Neural cell (in vitro differentiated cells): ENCODE results near the gene RERE. TPM values are rescaled to one million over a fixed set of nuclear protein-coding genes. Genes with fewer than 3 reads are reported as not detected.
A peak's percentile ranks its signal among the peaks of the same experiment; 100 is the strongest.

Experiments used
- H2AFZ ChIP-seq: fragments of 200-600, 300-800 bp; sonication (generic), shearing (Covaris generic); 2 replicates; pipeline ENCODE4 v1.6.0; 2014; ENCODE audit warnings: low read depth, mild to moderate bottlenecking, antibody characterized with exemption, low read length, moderate library complexity
- H3F3A ChIP-seq: fragments of 200-600 bp; shearing (Covaris generic); 2 replicates; pipeline ENCODE4 v1.6.1; 2016; ENCODE audit warnings: mild to moderate bottlenecking, moderate library complexity, mixed read lengths, antibody characterized with exemption, low read length; ENCODE audit not compliant: insufficient read depth, poor library complexity, severe bottlenecking
- H3K27ac ChIP-seq: fragments of 200-600, 300-800 bp; sonication (generic), shearing (Covaris generic); 2 replicates; pipeline ENCODE4 v1.5.1; 2014; ENCODE audit warnings: mild to moderate bottlenecking, low read length, moderate library complexity
- H3K27me3 ChIP-seq: fragments of 300-800, 200-600 bp; sonication (generic), shearing (Covaris generic); 2 replicates; pipeline ENCODE4 v1.6.0; 2014; ENCODE audit warnings: mild to moderate bottlenecking, low read depth, low read length, moderate library complexity; ENCODE audit not compliant: insufficient read depth
- H3K36me3 ChIP-seq: fragments of 300-800, 200-600 bp; sonication (generic), shearing (Covaris generic); 2 replicates; pipeline ENCODE4 v1.5.1; 2014; ENCODE audit warnings: mild to moderate bottlenecking, antibody characterized with exemption, low read length, moderate library complexity; ENCODE audit not compliant: insufficient read depth
- H3K4me2 ChIP-seq: fragments of 300-800, 200-600 bp; sonication (generic), shearing (Covaris generic); 2 replicates; pipeline ENCODE4 v1.6.0; 2014; ENCODE audit warnings: mild to moderate bottlenecking, low read length
- H3K4me3 ChIP-seq: fragments of 300-800, 200-600 bp; sonication (generic), shearing (Covaris generic); 2 replicates; pipeline ENCODE4 v1.5.1; 2014; ENCODE audit warnings: mild to moderate bottlenecking, low read length, moderate library complexity
- H3K79me2 ChIP-seq: fragments of 200-600 bp; shearing (Covaris generic); replicated peaks from 2 replicates; pipeline ENCODE4 v1.6.0; 2014; ENCODE audit warnings: mild to moderate bottlenecking, low read length, moderate library complexity; ENCODE audit not compliant: insufficient read depth
- H3K9ac ChIP-seq: fragments of 300-800, 200-600 bp; sonication (generic), shearing (Covaris generic); 2 replicates; pipeline ENCODE4 v1.6.1; 2016; ENCODE audit warnings: mild to moderate bottlenecking, low read length, mixed read lengths
- H3K9me2 ChIP-seq: fragments of 200-600 bp; shearing (Covaris generic); 2 replicates; pipeline ENCODE4 v1.6.1; 2016; ENCODE audit warnings: mild to moderate bottlenecking, low read length, mixed read lengths; ENCODE audit not compliant: insufficient read depth
- H3K9me3 ChIP-seq: fragments of 200-600, 300-800 bp; sonication (generic), shearing (Covaris generic); 2 replicates; pipeline ENCODE4 v1.6.1; 2016; ENCODE audit warnings: mild to moderate bottlenecking, mixed run types, low read length, moderate library complexity, mixed read lengths
- H4K20me1 ChIP-seq: fragments of 200-600 bp; shearing (Covaris generic); 2 replicates; pipeline ENCODE4 v1.6.1; 2016; ENCODE audit warnings: mild to moderate bottlenecking, mixed run types; ENCODE audit not compliant: insufficient read depth
- CTCF ChIP-seq: fragments of 450-650 bp; IDR thresholded peaks from 2 replicates; pipeline ENCODE4 v1.5.1; 2014; ENCODE audit warnings: antibody characterized with exemption, mild to moderate bottlenecking, moderate library complexity; ENCODE audit not compliant: poor library complexity, severe bottlenecking
- EP300 ChIP-seq: fragments of 450-650 bp; conservative IDR thresholded peaks from 2 replicates; pipeline ENCODE4 v1.6.1; 2014; ENCODE audit warnings: antibody characterized with exemption, mild to moderate bottlenecking, moderate library complexity; ENCODE audit not compliant: poor library complexity, severe bottlenecking
- EZH2 ChIP-seq: fragments of 200-600, 300-800 bp; shearing (Covaris generic), sonication (generic); IDR thresholded peaks from 2 replicates; pipeline ENCODE4 v1.6.1; 2014; ENCODE audit warnings: antibody characterized with exemption, low read length, borderline replicate concordance, mild to moderate bottlenecking; ENCODE audit not compliant: insufficient read depth, poor library complexity, severe bottlenecking
- MXI1 ChIP-seq: fragments of 450-650 bp; conservative IDR thresholded peaks from 2 replicates; pipeline ENCODE4 v1.6.1; 2014; ENCODE audit warnings: antibody characterized with exemption, mild to moderate bottlenecking; ENCODE audit not compliant: poor library complexity, severe bottlenecking
- POLR2AphosphoS5 ChIP-seq: IDR thresholded peaks from 2 replicates; pipeline ENCODE4 v1.6.1; 2012
- RAD21 ChIP-seq: fragments of 450-650 bp; conservative IDR thresholded peaks from 2 replicates; pipeline ENCODE4 v1.6.1; 2014; ENCODE audit warnings: antibody characterized with exemption, mild to moderate bottlenecking, moderate library complexity
- REST ChIP-seq: IDR thresholded peaks from 2 replicates; pipeline ENCODE4 v1.6.1; 2012; ENCODE audit warnings: borderline replicate concordance
- SMC3 ChIP-seq: fragments of 450-650 bp; conservative IDR thresholded peaks from 2 replicates; pipeline ENCODE4 v1.6.1; 2014; ENCODE audit warnings: antibody characterized with exemption, mild to moderate bottlenecking, moderate library complexity; ENCODE audit not compliant: poor library complexity
- TAF1 ChIP-seq: IDR thresholded peaks from 2 replicates; pipeline ENCODE4 v1.6.1; 2012; ENCODE audit warnings: low read depth
- polyA plus RNA-seq: library from polyadenylated mRNA; depleted of rRNA; stranded (reverse); fragments of >200 nt; gene quantifications from 2 replicates; pipeline ENCODE4 v1.2.3, GENCODE V29; 2014

Gene RERE
- polyA plus RNA-seq, 1 donor from 2014 or later: 21.0 TPM

GRCh38 chr1:8518490-8518801, 299.0 kb downstream of the RERE start:
- TF ChIP-seq TAF1: no peak
- TF ChIP-seq CTCF: no peak
- no peak for TF ChIP-seq SMC3
- TF ChIP-seq REST: no peak
- TF ChIP-seq EZH2: no peak
- TF ChIP-seq POLR2AphosphoS5: no peak
- no peak for TF ChIP-seq EP300
- TF ChIP-seq MXI1: no peak
- TF ChIP-seq RAD21: no peak
- no peaks in the 10 kb centered on the region for H3K9me2 ChIP-seq
- H3K4me3 ChIP-seq: peak overlapping the region; percentile 39
- H3F3A ChIP-seq: no peaks in the 10 kb centered on the region
- no peaks in the 10 kb centered on the region for H3K9me3 ChIP-seq
- H3K9ac ChIP-seq: no peak overlapping the region
- H4K20me1 ChIP-seq: no peaks in the 10 kb centered on the region
- H3K27me3 ChIP-seq: no peaks in the 10 kb centered on the region
- peak overlapping the region; percentile 53 for H3K27ac ChIP-seq
- peaks cover 73% of the 10 kb centered on the region for H3K79me2 ChIP-seq
- H3K4me2 ChIP-seq: no peak overlapping the region
- H3K36me3 ChIP-seq: no peaks in the 10 kb centered on the region
- no peak overlapping the region for H2AFZ ChIP-seq

- Histone ChIP-seq H3K79me2 (peaks cover 67% of the 10 kb centered on the region), H2AFZ (no peak overlapping the region), H3K27me3 (no peaks in the 10 kb centered on the region), H3K4me3 (peak overlapping the region; percentile 39), H3K9ac (peak overlapping the region; percentile 13), H3K4me2 (peak overlapping the region; percentile 3), H3K27ac (peak overlapping the region; percentile 53), H4K20me1 (no peaks in the 10 kb centered on the region), H3F3A (no peaks in the 10 kb centered on the region), H3K9me2 (no peaks in the 10 kb centered on the region), H3K9me3 (no peaks in the 10 kb centered on the region), H3K36me3 (no peaks in the 10 kb centered on the region)
- TF ChIP-seq RAD21 (no peak), SMC3 (no peak), REST (no peak)
Measured at GRCh38 chr1:8517661-8518489, 299.6 kb downstream of the RERE start.
